Upper lobe of left lung (tissue), 4 donors: Measurements from ENCODE around the gene ANKRD62.

Experiments
- CTCF ChIP-seq, 6 experiments: fragments of 450-650 bp in 4 of 6; fragments of 200-600 bp in 2 of 6; sonication (generic) in 2 of 6; IDR thresholded peaks; one replicate each; pipeline ENCODE4 v1.5.1; 2016 to 2019; ENCODE audit warnings: antibody characterized with exemption in 6 of 6
- EP300 ChIP-seq, 4 donors: sonication (generic); formaldehyde crosslinking; IDR thresholded peaks; one replicate each; pipeline ENCODE4 v1.5.1; 2017; ENCODE audit warnings: antibody characterized with exemption in 4 of 4, control low read depth in 2 of 4
- POLR2AphosphoS5 ChIP-seq, 2 donors: sonication (generic); formaldehyde crosslinking; IDR thresholded peaks; one replicate each; pipeline ENCODE4 v1.5.1; 2017; ENCODE audit warnings: antibody characterized with exemption in 2 of 2

- no peak for TF ChIP-seq CTCF (IDR thresholded peaks at IDR 0.05)
- TF ChIP-seq EP300 (IDR thresholded peaks at IDR 0.05), result no peak
- no peak for TF ChIP-seq POLR2AphosphoS5 (IDR thresholded peaks at IDR 0.05)
Measured at GRCh38 chr18:12113999-12114646, 20.5 kb downstream of the ANKRD62 start.
